ENCODE data around the gene MAMSTR. TPM values are rescaled to one million over a fixed set of nuclear protein-coding genes. Genes with fewer than 3 reads are reported as not detected.
A peak's percentile ranks its signal among the peaks of the same experiment; 100 is the strongest.

MAMSTR gene
- total and polyA plus RNA-seq, 9 of the 15 experiments (the other 6 are each of a cell fraction or from before 2014, with no cell fraction given), result 0.08 to 1.00 (median 0.40) TPM; not detected in 1

DNA sequence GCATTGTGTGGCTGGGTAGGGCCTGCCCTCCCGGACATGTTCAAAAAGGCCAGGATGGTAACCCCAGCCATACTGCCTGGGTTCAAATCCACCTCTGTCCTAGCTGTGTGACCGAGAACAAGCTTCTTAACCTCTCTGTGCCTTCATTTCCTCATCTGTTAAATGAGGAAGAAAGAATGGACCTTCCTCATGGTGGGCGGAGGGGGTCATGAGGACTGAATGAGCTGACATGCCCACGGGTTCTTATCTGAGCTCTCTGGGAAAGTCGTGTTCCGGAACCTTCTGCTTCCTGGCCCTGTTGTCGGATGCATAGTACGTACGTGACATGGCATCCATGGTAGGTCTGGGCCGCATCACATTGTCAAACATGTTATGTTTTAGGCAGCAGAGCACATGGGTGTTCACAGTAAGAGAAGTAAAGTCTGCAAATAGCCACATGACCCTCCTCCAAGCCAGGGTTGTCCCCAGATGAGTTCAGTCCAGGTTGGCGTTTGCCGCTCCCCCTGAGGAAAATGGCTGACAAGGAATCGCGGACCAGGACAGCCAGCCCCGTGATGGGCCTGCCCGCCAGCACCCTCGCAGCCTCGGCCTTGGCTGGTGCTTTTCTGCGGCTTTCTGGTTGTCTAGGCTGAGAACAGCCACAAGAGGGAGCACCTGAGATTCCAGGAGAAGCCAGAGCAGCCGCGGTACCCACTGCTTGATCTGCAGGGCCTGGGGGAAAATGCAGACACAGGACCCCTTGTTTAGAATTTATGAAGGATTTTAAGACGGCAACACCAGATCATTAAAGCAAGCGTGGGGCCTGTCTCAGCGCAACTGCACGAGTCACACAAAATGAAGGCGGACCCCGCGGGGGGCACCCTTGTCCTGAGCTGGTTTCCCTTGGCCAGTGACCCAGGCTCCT is 44.4 kb downstream of the MAMSTR start (continued):
- TF ChIP-seq, protein P1, sequence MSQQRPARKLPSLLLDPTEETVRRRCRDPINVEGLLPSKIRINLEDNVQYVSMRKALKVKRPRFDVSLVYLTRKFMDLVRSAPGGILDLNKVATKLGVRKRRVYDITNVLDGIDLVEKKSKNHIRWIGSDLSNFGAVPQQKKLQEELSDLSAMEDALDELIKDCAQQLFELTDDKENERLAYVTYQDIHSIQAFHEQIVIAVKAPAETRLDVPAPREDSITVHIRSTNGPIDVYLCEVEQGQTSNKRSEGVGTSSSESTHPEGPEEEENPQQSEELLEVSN (IDR thresholded peaks at IDR 0.05; ENCODE audit: borderline replicate concordance in 1 of 2, extremely low read depth in 1 of 2, insufficient read depth in 1 of 2, insufficient read length in 1 of 2, low read depth in 1 of 2, low read length in 1 of 2, poor library complexity in 1 of 2, severe bottlenecking in 1 of 2), result peak in 1 of 2 experiments; percentile 15
- TF ChIP-seq YY1 (IDR thresholded peaks at IDR 0.05; ENCODE audit: borderline replicate concordance in 1 of 3, control insufficient read depth in 1 of 3, extremely low read depth in 1 of 3, insufficient read depth in 3 of 3, insufficient read length in 1 of 3, insufficient replicate concordance in 2 of 3, low read depth in 1 of 3, low read length in 2 of 3) (peak in 2 of 3 experiments; percentile 66), LARP7 (IDR thresholded peaks at IDR 0.05) (no peak)

DNA sequence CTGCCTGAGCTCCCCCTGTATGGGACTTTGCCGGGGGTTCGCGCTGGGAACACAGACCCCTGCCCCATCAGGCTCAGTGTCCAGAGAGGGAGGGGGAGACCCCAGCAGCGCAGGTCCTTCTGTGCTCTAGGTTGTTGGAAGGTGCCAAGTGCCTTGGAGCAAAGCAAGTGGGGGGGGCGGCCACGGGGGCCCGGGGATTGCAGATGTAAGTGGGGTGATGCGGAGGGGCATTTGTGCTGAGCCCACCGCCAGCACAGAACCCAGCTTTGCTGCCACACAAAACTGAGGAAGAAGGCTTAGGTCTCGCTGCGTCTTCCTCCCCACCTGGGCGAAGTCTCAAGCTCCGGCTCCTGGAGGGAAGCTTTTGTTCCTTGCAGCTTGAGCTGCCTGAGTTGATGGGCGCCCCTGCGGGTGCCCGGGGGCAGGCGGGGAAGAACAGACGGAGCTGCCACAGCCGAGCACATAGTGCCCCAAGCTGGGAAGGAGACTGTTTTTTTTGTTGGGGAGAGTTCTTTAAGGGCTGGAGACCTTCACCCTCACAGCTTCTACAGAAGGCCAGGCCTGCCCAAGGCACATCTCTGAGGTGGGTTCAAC is 45.2 kb downstream of the MAMSTR start:
- Histone ChIP-seq H3K79me2 (ENCODE audit: control insufficient read depth, insufficient read depth, low read length) (no peaks in the 10 kb centered on the region), H3K27me3 (ENCODE audit: control insufficient read depth in 2 of 2, insufficient read depth in 2 of 2, low read length in 2 of 2) (no peaks in the 10 kb centered on the region), H3K27ac (ENCODE audit: extremely low read depth, low read depth, low read length) (no peak overlapping the region), H3K4me3 (no peak overlapping the region), H4K20me1 (replicated peaks; ENCODE audit: control insufficient read depth, insufficient read depth, low read length) (no peaks in the 10 kb centered on the region), H3K4me1 (replicated peaks in 1 of 2; ENCODE audit: control insufficient read depth in 2 of 2, insufficient read depth in 2 of 2, low read length in 2 of 2) (peaks cover 13 to 60% of the 10 kb centered on the region in 2 experiments; a peak in 4 of 5 replicates), H3K9me3 (replicated peaks; ENCODE audit: control insufficient read depth, insufficient read depth, low read depth, low read length) (no peaks in the 10 kb centered on the region), H3K9ac (ENCODE audit: insufficient read depth in 1 of 2, low read depth in 2 of 2, low read length in 2 of 2) (0 out of 4 replicates have a peak overlapping the region, but pooled peaks of 1 of the 2 experiments have one; percentile 2), H2AFZ (ENCODE audit: low read depth, low read length) (no peak overlapping the region), H3K9me1 (ENCODE audit: control insufficient read depth, insufficient read depth, low read length) (no peaks in the 10 kb centered on the region), H3K36me3 (ENCODE audit: control insufficient read depth, insufficient read depth, low read length) (no peaks in the 10 kb centered on the region), H3K4me2 (ENCODE audit: insufficient read depth, low read length) (no peak overlapping the region)
- no peak for FAIRE-seq
- ATAC-seq, result no peak
- ChIA-PET POLR2A (interaction anchor here (0.6 to 1.0 kb wide), 5 partner anchors 9 to 1127 kb away, joined by 3 to 4 read pairs (median 4); partner anchors contain the start of gene PLEKHA4), CTCF (ENCODE audit: low intra/inter-chr PET ratio) (interaction anchor here (1.1 kb wide), 1 partner anchor 111 kb away, joined by 5 read pairs; no protein-coding TSS in a partner anchor)
- no peak for DNase-seq (ENCODE audit: extremely low read depth in 1 of 4, low spot score in 3 of 4)
- no TSS peak for BruUV-seq (replicated peaks)
- intact Hi-C loops (cut with micrococcal nuclease), result loop anchor here (2.0 kb wide), 1 partner anchor 40 kb away; no protein-coding TSS in a partner anchor
- WGBS (ENCODE audit: insufficient coverage, low coverage, missing lambda C conversion rate), result 82% methylated on average over 12 of the region's 19 CpGs
- in situ Hi-C loops (cut with MboI), result no loop called here
- TF ChIP-seq ZNF551 (CRISPR knock-in tag; IDR thresholded peaks at IDR 0.05) (no peak), CBX5 (IDR thresholded peaks at IDR 0.05; ENCODE audit: borderline replicate concordance, low read depth) (no peak), CSDE1 (IDR thresholded peaks at IDR 0.05) (no peak), ZBTB8A (IDR thresholded peaks at IDR 0.05; ENCODE audit: partially characterized antibody) (no peak), RHOXF2B (CRISPR knock-in tag; conservative IDR thresholded peaks at IDR 0.05) (no peak), ASH1L (IDR thresholded peaks at IDR 0.05; ENCODE audit: borderline replicate concordance, low read depth, partially characterized antibody) (no peak), ZNF143 (CRISPR knock-in tag; IDR thresholded peaks at IDR 0.05) (no peak), MTA2 (IDR thresholded peaks at IDR 0.05; ENCODE audit: low read depth) (no peak)
- TF ChIP-seq, protein P2, sequence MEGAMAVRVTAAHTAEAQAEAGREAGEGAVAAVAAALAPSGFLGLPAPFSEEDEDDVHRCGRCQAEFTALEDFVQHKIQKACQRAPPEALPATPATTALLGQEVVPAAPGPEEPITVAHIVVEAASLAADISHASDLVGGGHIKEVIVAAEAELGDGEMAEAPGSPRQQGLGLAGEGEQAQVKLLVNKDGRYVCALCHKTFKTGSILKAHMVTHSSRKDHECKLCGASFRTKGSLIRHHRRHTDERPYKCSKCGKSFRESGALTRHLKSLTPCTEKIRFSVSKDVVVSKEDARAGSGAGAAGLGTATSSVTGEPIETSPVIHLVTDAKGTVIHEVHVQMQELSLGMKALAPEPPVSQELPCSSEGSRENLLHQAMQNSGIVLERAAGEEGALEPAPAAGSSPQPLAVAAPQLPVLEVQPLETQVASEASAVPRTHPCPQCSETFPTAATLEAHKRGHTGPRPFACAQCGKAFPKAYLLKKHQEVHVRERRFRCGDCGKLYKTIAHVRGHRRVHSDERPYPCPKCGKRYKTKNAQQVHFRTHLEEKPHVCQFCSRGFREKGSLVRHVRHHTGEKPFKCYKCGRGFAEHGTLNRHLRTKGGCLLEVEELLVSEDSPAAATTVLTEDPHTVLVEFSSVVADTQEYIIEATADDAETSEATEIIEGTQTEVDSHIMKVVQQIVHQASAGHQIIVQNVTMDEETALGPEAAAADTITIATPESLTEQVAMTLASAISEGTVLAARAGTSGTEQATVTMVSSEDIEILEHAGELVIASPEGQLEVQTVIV (CRISPR knock-in tag; IDR thresholded peaks at IDR 0.05; ENCODE audit: borderline replicate concordance), result no peak

Measured in K562 (cell line).